Heart left ventricle (tissue), 16 donors: ENCODE measurements around the gene ATP13A2. TPM values are rescaled to one million over a fixed set of nuclear protein-coding genes. Genes with fewer than 3 reads are reported as not detected.

ENCODE experiments used
- ATAC-seq, 4 donors: fragments of 200-7000 bp; cut with Tn5 transposase; one replicate each; pipeline ENCODE4 v1.9.1; 2020 to 2022; ENCODE audit warnings: moderate library complexity in 4 of 4, mild to moderate bottlenecking in 3 of 4, moderate number of reproducible peaks in 1 of 4
- DNase-seq, 5 donors: peaks; one replicate each; pipeline ENCODE4 v3.0.0-alpha.2; 2020
- H3K27ac ChIP-seq, 12 donors: fragments of 200-600 bp; sonication (generic) in 4 of 12; one replicate each; pipeline versions ENCODE4 v1.5.0 to v1.8.0; 2016 to 2022; ENCODE audit warnings: mild to moderate bottlenecking in 2 of 12
- H3K27me3 ChIP-seq, 9 donors: fragments of 200-600 bp; sonication (generic) in 2 of 9; one replicate each; pipeline versions ENCODE4 v1.5.1 to v1.8.0; 2016 to 2022; ENCODE audit warnings: mild to moderate bottlenecking in 3 of 9
- H3K36me3 ChIP-seq, 9 donors: fragments of 200-600 bp; sonication (generic) in 2 of 9; one replicate each; pipeline versions ENCODE4 v1.5.0 to v1.8.0; 2018 to 2022; ENCODE audit warnings: mild to moderate bottlenecking in 2 of 9
- H3K4me1 ChIP-seq, 12 donors: fragments of 200-600 bp; sonication (generic) in 4 of 12; one replicate each; pipeline versions ENCODE4 v1.5.0 to v1.8.0; 2016 to 2022; ENCODE audit warnings: mild to moderate bottlenecking in 3 of 12
- H3K4me3 ChIP-seq, 12 donors: fragments of 200-600 bp; sonication (generic) in 4 of 12; one replicate each; pipeline versions ENCODE4 v1.5.0 to v1.8.0; 2017 to 2022; ENCODE audit warnings: mild to moderate bottlenecking in 9 of 12, moderate library complexity in 4 of 12
- H3K9me3 ChIP-seq, 12 donors: fragments of 200-600 bp; sonication (generic) in 4 of 12; one replicate each; pipeline versions ENCODE4 v1.5.0 to v1.8.0; 2016 to 2022; ENCODE audit warnings: mild to moderate bottlenecking in 1 of 12
- CTCF ChIP-seq, 12 donors: fragments of 200-600 bp; sonication (generic) in 4 of 12; IDR thresholded peaks; one replicate each; pipeline versions ENCODE4 v1.5.0 to v1.8.0; 2018 to 2022; ENCODE audit warnings: antibody characterized with exemption in 12 of 12, mild to moderate bottlenecking in 5 of 12
- POLR2A ChIP-seq, 2 donors: fragments of 450-650 bp; IDR thresholded peaks; one replicate each; pipeline ENCODE4 v1.6.1; 2017; ENCODE audit warnings: antibody characterized with exemption in 2 of 2, mild to moderate bottlenecking in 2 of 2, moderate library complexity in 2 of 2
- WGBS, 4 donors: extraction: QIAGEN DNeasy Blood & Tissue Kit in 2 of 4; methylation state at CpG; one replicate each; pipeline versions ENCODE4 v1.1.5 to v1.1.7; 2013 to 2018; 5-methylcytosine and 5-hydroxymethylcytosine counted together
- intact Hi-C, 10 donors: fragments of 100-400 bp; cut with DNase I; formaldehyde crosslinking; loops; one replicate each; pipeline versions ENCODE4 v1.11.1 to v1.14.2; 2022
- polyA plus RNA-seq, 2 donors: library from polyadenylated mRNA; stranded (reverse); fragments of 200-250 nt; gene quantifications; one replicate each; pipeline ENCODE4 v1.2.3, GENCODE V29; 2013
- total RNA-seq, 9 donors: library from RNA; depleted of rRNA in 2 of 9; stranded (reverse); fragments of >200 nt in 2 of 9; fragmentation: NEBNext Ultra II Directional in 3 of 9; extraction: Animal tissue kit (Norgen Biotek cat#: 25700) in 3 of 9; gene quantifications; one replicate each; pipeline versions ENCODE4 v1.1.0 to v1.2.4, GENCODE V29; 2016 to 2023
- donor health status: ischemic (EF 13 %, LVEDD 7.1; RV severe dilation, severe dysfunction).
- donor health status: healthy with polysubstance abuse.
- donor health status: DM: no; HTN: yes; CAD: no.
- donor health status: DM: no; HTN: no; CAD: no.
- donor health status: ischemic (EF 25% LVEDD 6.9; RV normal size, moderate dysfunction).
- donor health status: ischemic (EF 25% LVEDD 5.7; RV mildly dilated, moderate dysfunction).
- donor health status: healthy.
- donor health status: DM: yes; HTN: yes; CAD: no.
- donor health status: ischemic (EF 35%, LVEDD 5.7; RV mildly dilated, moderate dysfunction).
- donor health status: nonischemic (EF 11% LVEDD 7.7; RV severe dilation, severe dysfunction).
- donor health status: DM: yes; HTN: yes; CAD: no.
- donor health status: PGD.
- donor health status: ischemic (EF 29% LVEDD 5.4; RV normal size, mild dysfunction).
- donor health status: nonischemic (EF 23%, LVEDD 6.1; RV moderate dilation, normal function).

ATP13A2 gene
- total and polyA plus RNA-seq, 11 donors = 7.3 to 37.2 (median 15.6) TPM

GRCh38 chr1:17001760-17002523 lies 9.8 kb downstream of the ATP13A2 start:
- no peaks in the 10 kb centered on the region for H3K9me3 ChIP-seq
- intact Hi-C loops = no loop called here
- peaks cover 0 to 91% (median 61%) of the 10 kb centered on the region in 9 donors for H3K36me3 ChIP-seq
- no peaks in the 10 kb centered on the region for H3K27me3 ChIP-seq
- H3K4me3 ChIP-seq = no peak overlapping the region
- no peaks in the 10 kb centered on the region for H3K4me1 ChIP-seq
- no peak overlapping the region for H3K27ac ChIP-seq
- 95 to 99% (median 96%) methylated on average over 14 to 19 of the region's 19 CpGs for WGBS, 4 donors
- ATAC-seq (no peak), DNase-seq (no peak)
- TF ChIP-seq CTCF (IDR thresholded peaks at IDR 0.05) (no peak), POLR2A (IDR thresholded peaks at IDR 0.05) (no peak)

- DNase-seq (no peak), ATAC-seq (no peak)
- Histone ChIP-seq H3K4me3 (no peak overlapping the region), H3K9me3 (no peaks in the 10 kb centered on the region), H3K27ac (no peak overlapping the region), H3K27me3 (no peaks in the 10 kb centered on the region), H3K4me1 (no peaks in the 10 kb centered on the region), H3K36me3 (peaks cover 0 to 99% (median 72%) of the 10 kb centered on the region in 9 donors)
- WGBS, 4 donors = 86 to 93% (median 91%) methylated on average over 7 to 8 of the region's 8 CpGs
- no peak for TF ChIP-seq POLR2A (IDR thresholded peaks at IDR 0.05)
- no peak for TF ChIP-seq CTCF (IDR thresholded peaks at IDR 0.05)
- intact Hi-C loops = no loop called here
Measured at GRCh38 chr1:16999863-17000262, 11.9 kb downstream of the ATP13A2 start.

- Histone ChIP-seq H3K4me1 (no peaks in the 10 kb centered on the region), H3K27me3 (no peaks in the 10 kb centered on the region), H3K4me3 (no peak overlapping the region), H3K9me3 (no peaks in the 10 kb centered on the region), H3K36me3 (peaks cover 0 to 91% (median 60%) of the 10 kb centered on the region in 9 donors), H3K27ac (no peak overlapping the region)
- intact Hi-C loops = no loop called here
- TF ChIP-seq CTCF (IDR thresholded peaks at IDR 0.05) (no peak), POLR2A (IDR thresholded peaks at IDR 0.05) (no peak)
- 77 to 80% (median 77%) methylated on average over 10 of the region's 10 CpGs for WGBS, 4 donors
- no peak for ATAC-seq
- DNase-seq = no peak
Measured at GRCh38 chr1:16998589-16998988, 13.1 kb downstream of the ATP13A2 start.

GRCh38 chr1:16996845-16997244 lies 14.9 kb downstream of the ATP13A2 start:
- Histone ChIP-seq H3K36me3 (peaks cover 0 to 89% (median 49%) of the 10 kb centered on the region in 9 donors), H3K9me3 (no peaks in the 10 kb centered on the region), H3K4me3 (no peak overlapping the region), H3K27ac (no peak overlapping the region), H3K4me1 (no peaks in the 10 kb centered on the region), H3K27me3 (no peaks in the 10 kb centered on the region)
- intact Hi-C loops = no loop called here
- no peak for DNase-seq
- WGBS, 4 donors = 93 to 97% (median 96%) methylated on average over 8 to 14 of the region's 14 CpGs
- TF ChIP-seq POLR2A (IDR thresholded peaks at IDR 0.05) = no peak
- no peak for TF ChIP-seq CTCF (IDR thresholded peaks at IDR 0.05)
- ATAC-seq = no peak
